SU-DHL-6 (cell line): Measurements from ENCODE around the gene TMEM258.

Experiments
- H2AFZ ChIP-seq: fragments of 200-600 bp; sonication (generic); 2 replicates; pipeline ENCODE4 v1.6.1; 2014; ENCODE audit warnings: low read depth, mild to moderate bottlenecking, moderate library complexity, mixed read lengths, antibody characterized with exemption, low read length; ENCODE audit not compliant: severe bottlenecking
- H3F3A ChIP-seq: fragments of 200-600 bp; shearing (Covaris generic); 2 replicates; pipeline ENCODE4 v1.6.0; 2016; ENCODE audit warnings: antibody characterized with exemption, mild to moderate bottlenecking; ENCODE audit not compliant: insufficient read depth
- H3K27ac ChIP-seq: fragments of 200-600 bp; sonication (generic); 2 replicates; pipeline ENCODE4 v1.5.1; 2016; ENCODE audit warnings: low read depth, mild to moderate bottlenecking, low read length, moderate library complexity, mixed read lengths
- H3K27me3 ChIP-seq: fragments of 200-600 bp; sonication (generic), shearing (Covaris generic); 2 replicates; pipeline ENCODE4 v1.6.0; 2014; ENCODE audit warnings: mild to moderate bottlenecking, low read length
- H3K36me3 ChIP-seq: fragments of 200-600 bp; sonication (generic); 2 replicates; pipeline ENCODE4 v1.6.1; 2014; ENCODE audit warnings: mild to moderate bottlenecking, low read length, mixed read lengths
- H3K4me2 ChIP-seq: fragments of 300-600, 200-600 bp; shearing (Covaris generic), sonication (generic); 2 replicates; pipeline ENCODE4 v1.6.0; 2014; ENCODE audit warnings: low read length, low read depth, mild to moderate bottlenecking; ENCODE audit not compliant: poor library complexity, severe bottlenecking
- H3K4me3 ChIP-seq: fragments of 200-600 bp; sonication (generic); 2 replicates; pipeline ENCODE4 v1.5.1; 2014; ENCODE audit warnings: antibody characterized with exemption, low read length, mild to moderate bottlenecking, mixed read lengths; ENCODE audit not compliant: insufficient read depth, poor library complexity, severe bottlenecking
- H3K79me2 ChIP-seq: fragments of 200-600 bp; sonication (generic); 2 replicates; pipeline ENCODE4 v1.6.1; 2014; ENCODE audit warnings: mild to moderate bottlenecking, low read length, moderate library complexity; ENCODE audit not compliant: insufficient read depth
- H3K9ac ChIP-seq: fragments of 200-600 bp; sonication (generic); 2 replicates; pipeline ENCODE4 v1.7.0; 2014; ENCODE audit warnings: mild to moderate bottlenecking, low read length
- H3K9me2 ChIP-seq: fragments of 200-600 bp; sonication (generic); replicated peaks from 2 replicates; pipeline ENCODE4 v1.6.1; 2014; ENCODE audit warnings: low read length; ENCODE audit not compliant: insufficient read depth
- H3K9me3 ChIP-seq: fragments of 200-600 bp; sonication (generic); 2 replicates; pipeline ENCODE4 v1.6.1; 2014; ENCODE audit warnings: low read length, mixed read lengths; ENCODE audit not compliant: insufficient read depth
- H4K20me1 ChIP-seq: fragments of 200-600 bp; sonication (generic); 2 replicates; pipeline ENCODE4 v1.6.1; 2014; ENCODE audit warnings: low read depth, mild to moderate bottlenecking, antibody characterized with exemption, low read length, moderate library complexity, mixed read lengths
- CTCF ChIP-seq: fragments of 200-600 bp; sonication (generic); IDR thresholded peaks from one replicate; pipeline ENCODE4 v1.5.1; 2017; ENCODE audit warnings: antibody characterized with exemption, mild to moderate bottlenecking, low read length, moderate library complexity; ENCODE audit not compliant: insufficient read depth, poor library complexity, severe bottlenecking
- EZH2phosphoT487 ChIP-seq: fragments of 200-600 bp; sonication (generic), shearing (Covaris generic); conservative IDR thresholded peaks from 2 replicates; pipeline ENCODE4 v1.6.1; 2018; ENCODE audit warnings: mild to moderate bottlenecking, antibody characterized with exemption, low read length, moderate library complexity, mixed read lengths

The TMEM258 gene

GRCh38 chr11:61773356-61773755 lies 19.0 kb downstream of the TMEM258 start:
- Histone ChIP-seq H4K20me1 (no peaks in the 10 kb centered on the region), H3K79me2 (no peaks in the 10 kb centered on the region), H3K4me3 (no peak overlapping the region), H3K4me2 (no peak overlapping the region), H3K9me3 (no peaks in the 10 kb centered on the region), H3K27me3 (no peaks in the 10 kb centered on the region), H3K27ac (no peak overlapping the region), H3K9ac (no peak overlapping the region), H2AFZ (no peak overlapping the region), H3F3A (no peaks in the 10 kb centered on the region), H3K9me2 (no peaks in the 10 kb centered on the region), H3K36me3 (no peaks in the 10 kb centered on the region)
- TF ChIP-seq CTCF = no peak
- no peak for TF ChIP-seq EZH2phosphoT487

- no peak overlapping the region for H3K9ac ChIP-seq
- H2AFZ ChIP-seq = no peak overlapping the region
- H3K9me3 ChIP-seq = no peaks in the 10 kb centered on the region
- H3K79me2 ChIP-seq = no peaks in the 10 kb centered on the region
- no peaks in the 10 kb centered on the region for H3K9me2 ChIP-seq
- H3K36me3 ChIP-seq = no peaks in the 10 kb centered on the region
- no peaks in the 10 kb centered on the region for H4K20me1 ChIP-seq
- H3K4me2 ChIP-seq = no peak overlapping the region
- no peak overlapping the region for H3K27ac ChIP-seq
- no peaks in the 10 kb centered on the region for H3K27me3 ChIP-seq
- H3K4me3 ChIP-seq = no peak overlapping the region
- TF ChIP-seq CTCF (no peak), EZH2phosphoT487 (no peak)
- no peaks in the 10 kb centered on the region for H3F3A ChIP-seq
These were observed 20.4 kb downstream of the TMEM258 start for GRCh38 chr11:61771985-61772455.

GRCh38 chr11:61771195-61771894 lies 21.1 kb downstream of the TMEM258 start:
- H3K9me3 ChIP-seq = no peaks in the 10 kb centered on the region
- no peaks in the 10 kb centered on the region for H3K27me3 ChIP-seq
- no peaks in the 10 kb centered on the region for H3K79me2 ChIP-seq
- no peaks in the 10 kb centered on the region for H3F3A ChIP-seq
- H3K27ac ChIP-seq = no peak overlapping the region
- H2AFZ ChIP-seq = no peak overlapping the region
- H3K4me3 ChIP-seq = no peak overlapping the region
- no peaks in the 10 kb centered on the region for H3K9me2 ChIP-seq
- H3K9ac ChIP-seq = no peak overlapping the region
- H4K20me1 ChIP-seq = no peaks in the 10 kb centered on the region
- H3K4me2 ChIP-seq = no peak overlapping the region
- no peaks in the 10 kb centered on the region for H3K36me3 ChIP-seq
- no peak for TF ChIP-seq CTCF
- no peak for TF ChIP-seq EZH2phosphoT487
